ENCODE results near the gene SLC6A4.

DNA sequence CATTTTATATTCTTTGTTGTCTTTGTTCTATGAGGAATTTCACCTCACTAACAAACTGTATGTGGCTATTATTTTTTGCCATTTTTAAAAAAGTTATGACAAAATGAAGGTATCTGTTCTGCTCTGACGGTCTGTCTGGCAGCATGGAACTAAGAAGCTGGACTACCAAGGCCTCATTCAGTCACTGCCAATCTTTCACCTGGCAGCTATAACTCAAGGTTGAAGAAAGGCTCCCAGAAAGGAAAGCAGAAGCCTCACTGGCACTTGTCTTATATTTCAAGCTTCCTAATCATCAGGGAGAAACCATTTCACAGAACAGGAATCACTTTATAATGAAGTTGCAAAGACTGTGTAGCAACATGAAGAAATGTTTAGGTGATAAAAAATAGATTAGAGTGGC lies 18.7 kb upstream of the SLC6A4 start:
- TF ChIP-seq, protein P1, sequence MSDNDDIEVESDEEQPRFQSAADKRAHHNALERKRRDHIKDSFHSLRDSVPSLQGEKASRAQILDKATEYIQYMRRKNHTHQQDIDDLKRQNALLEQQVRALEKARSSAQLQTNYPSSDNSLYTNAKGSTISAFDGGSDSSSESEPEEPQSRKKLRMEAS (IDR thresholded peaks at IDR 0.05): no peak
- TF ChIP-seq TEAD4 (IDR thresholded peaks at IDR 0.05) (no peak), YY1 (IDR thresholded peaks at IDR 0.05; ENCODE audit: low read depth) (no peak), EGR1 (IDR thresholded peaks at IDR 0.05) (no peak), TAF1 (IDR thresholded peaks at IDR 0.05; ENCODE audit: low read depth) (no peak)
